Mesendoderm (in vitro differentiated cells): ENCODE measurements around the gene NEAT1.

Experiments used
- DNase-seq: peaks from one replicate; pipeline ENCODE4 v3.0.0; 2013
- H2AK5ac ChIP-seq: 2 replicates; pipeline ENCODE4 v1.6.1; 2013; ENCODE audit warnings: low read length, inconsistent platforms
- H2BK120ac ChIP-seq: 2 replicates; pipeline ENCODE4 v1.6.1; 2013; ENCODE audit warnings: low read depth, mild to moderate bottlenecking, low read length, moderate library complexity, mixed read lengths
- H2BK15ac ChIP-seq: replicated peaks from 2 replicates; pipeline ENCODE4 v1.6.1; 2013; ENCODE audit warnings: low read depth, mild to moderate bottlenecking, moderate library complexity
- H2BK5ac ChIP-seq: 2 replicates; pipeline ENCODE4 v1.6.1; 2013; ENCODE audit warnings: low read length, inconsistent platforms
- H3K18ac ChIP-seq: 2 replicates; pipeline ENCODE4 v1.6.1; 2013; ENCODE audit warnings: mild to moderate bottlenecking, low read length, mixed read lengths
- H3K23ac ChIP-seq: one replicate; pipeline ENCODE4 v1.6.1; 2013; ENCODE audit warnings: low read length
- H3K27ac ChIP-seq: 2 replicates; pipeline ENCODE4 v1.5.1; 2013; ENCODE audit warnings: low read depth, mild to moderate bottlenecking, inconsistent platforms, low read length, moderate library complexity
- H3K27me3 ChIP-seq: 2 replicates; pipeline ENCODE4 v1.6.1; 2013; ENCODE audit warnings: low read length, control low read depth, mild to moderate bottlenecking, inconsistent platforms; ENCODE audit not compliant: insufficient read depth, poor library complexity
- H3K36me3 ChIP-seq: 2 replicates; pipeline ENCODE4 v1.6.1; 2013; ENCODE audit warnings: low read length, inconsistent platforms; ENCODE audit not compliant: control insufficient read depth, insufficient read depth
- H3K4ac ChIP-seq: one replicate; pipeline ENCODE4 v1.6.1; 2013; ENCODE audit warnings: low read depth, mild to moderate bottlenecking, low read length, moderate library complexity
- H3K4me1 ChIP-seq: 2 replicates; pipeline ENCODE4 v1.6.1; 2013; ENCODE audit warnings: low read depth, low read length, inconsistent platforms; ENCODE audit not compliant: control insufficient read depth
- H3K4me2 ChIP-seq: 2 replicates; pipeline ENCODE4 v1.6.1; 2013; ENCODE audit warnings: low read length
- H3K4me3 ChIP-seq: 2 replicates; pipeline ENCODE4 v1.5.1; 2013; ENCODE audit warnings: mild to moderate bottlenecking, low read length
- H3K56ac ChIP-seq: one replicate; pipeline ENCODE4 v1.6.1; 2013; ENCODE audit warnings: low read length
- H3K79me1 ChIP-seq: 2 replicates; pipeline ENCODE4 v1.6.1; 2013; ENCODE audit warnings: low read length, inconsistent platforms
- H3K79me2 ChIP-seq: 2 replicates; pipeline ENCODE4 v1.6.1; 2013; ENCODE audit warnings: mild to moderate bottlenecking, low read length; ENCODE audit not compliant: control insufficient read depth, insufficient read depth
- H3K9ac ChIP-seq: 2 replicates; pipeline ENCODE4 v1.6.1; 2013; ENCODE audit warnings: low read length, inconsistent platforms
- H4K5ac ChIP-seq: one replicate; pipeline ENCODE4 v1.6.1; 2013; ENCODE audit warnings: low read length
- H4K8ac ChIP-seq: one replicate; pipeline ENCODE4 v1.6.1; 2013; ENCODE audit warnings: low read depth, mild to moderate bottlenecking, control low read depth, low read length, moderate library complexity
- WGBS: extraction: QIAGEN DNeasy Blood & Tissue Kit; methylation state at CpG from one replicate; pipeline ENCODE4 v1.1.7; 2013; ENCODE audit warnings: low lambda C conversion rate, missing lambda C conversion rate; ENCODE audit not compliant: insufficient coverage; ENCODE audit errors: extremely low coverage; 5-methylcytosine and 5-hydroxymethylcytosine counted together

Gene NEAT1

GRCh38 chr11:65478388-65479183 lies 56.0 kb downstream of the NEAT1 start:
- Histone ChIP-seq H3K36me3 (no peaks in the 10 kb centered on the region), H3K79me1 (peaks cover 3% of the 10 kb centered on the region), H4K5ac (no peak overlapping the region), H3K4me2 (no peak overlapping the region), H3K27ac (peak overlapping the region; percentile 8), H3K79me2 (peaks cover 6% of the 10 kb centered on the region), H3K4me1 (peaks cover 10% of the 10 kb centered on the region), H2BK15ac (no peak overlapping the region), H2BK5ac (no peak overlapping the region), H3K27me3 (no peaks in the 10 kb centered on the region), H2AK5ac (peak overlapping the region; percentile 82), H3K18ac (no peak overlapping the region), H3K4me3 (no peak overlapping the region), H3K56ac (peak overlapping the region; percentile 79), H4K8ac (no peak overlapping the region), H3K4ac (peak overlapping the region; percentile 85), H3K9ac (peak overlapping the region; percentile 35), H3K23ac (no peak overlapping the region), H2BK120ac (no peak overlapping the region)
- DNase-seq = no peak
- no CpG with 5 or more reads among the region's 33 CpGs for WGBS

GRCh38 chr11:65479184-65480145 lies 56.9 kb downstream of the NEAT1 start:
- Histone ChIP-seq H3K4me3 (no peak overlapping the region), H3K4me1 (peaks cover 10% of the 10 kb centered on the region), H2BK5ac (peak overlapping the region; percentile 51), H3K9ac (peak overlapping the region; percentile 35), H3K36me3 (no peaks in the 10 kb centered on the region), H3K56ac (peak overlapping the region; percentile 79), H2BK15ac (peak overlapping the region; percentile 28), H2AK5ac (no peak overlapping the region), H2BK120ac (no peak overlapping the region), H3K4me2 (no peak overlapping the region), H3K4ac (peak overlapping the region; percentile 85), H3K79me1 (peaks cover 3% of the 10 kb centered on the region), H4K5ac (no peak overlapping the region), H3K27ac (peak overlapping the region; percentile 8), H3K18ac (no peak overlapping the region), H4K8ac (no peak overlapping the region), H3K27me3 (no peaks in the 10 kb centered on the region), H3K79me2 (peaks cover 6% of the 10 kb centered on the region), H3K23ac (no peak overlapping the region)
- no CpG with 5 or more reads among the region's 11 CpGs for WGBS
- peak; percentile 89 for DNase-seq

DNA sequence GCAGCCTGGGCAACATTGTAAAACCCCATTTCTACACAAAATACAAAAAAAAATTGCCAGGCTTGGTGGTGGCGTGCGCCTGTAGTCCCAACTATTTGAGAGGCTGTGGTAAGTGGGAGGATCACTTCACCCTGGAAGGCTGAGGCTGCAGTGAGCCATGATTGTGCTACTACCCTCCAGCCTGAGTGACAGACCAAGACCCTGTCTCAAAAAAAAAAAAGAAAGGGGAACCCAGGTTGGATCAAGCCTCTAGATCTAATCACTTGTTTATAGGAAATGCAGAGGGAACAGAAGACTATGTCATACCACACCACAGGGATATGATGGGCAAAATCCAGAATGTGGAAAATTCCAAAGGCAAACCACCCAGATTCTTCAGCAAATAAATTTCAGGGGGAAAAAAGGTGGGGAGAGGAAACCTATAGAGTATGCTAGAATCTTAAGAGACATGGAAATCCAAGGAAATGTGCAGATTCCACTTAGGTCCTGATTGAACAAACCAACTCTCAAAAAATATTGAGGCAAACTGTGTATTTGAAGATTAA lies 59.8 kb downstream of the NEAT1 start:
- H2BK15ac ChIP-seq = no peak overlapping the region
- peak overlapping the region; percentile 42 for H3K18ac ChIP-seq
- H3K4ac ChIP-seq = peak overlapping the region; percentile 82
- no peak overlapping the region for H4K8ac ChIP-seq
- H3K36me3 ChIP-seq = no peaks in the 10 kb centered on the region
- no peak overlapping the region for H2BK5ac ChIP-seq
- H3K56ac ChIP-seq = no peak overlapping the region
- H2AK5ac ChIP-seq = no peak overlapping the region
- H3K79me2 ChIP-seq = no peaks in the 10 kb centered on the region
- no peak overlapping the region for H3K27ac ChIP-seq
- no peak overlapping the region for H3K4me2 ChIP-seq
- no peak overlapping the region for H3K9ac ChIP-seq
- DNase-seq = no peak
- H3K79me1 ChIP-seq = no peaks in the 10 kb centered on the region
- H2BK120ac ChIP-seq = peak overlapping the region; percentile 39
- peaks cover 12% of the 10 kb centered on the region for H3K4me1 ChIP-seq
- H3K23ac ChIP-seq = no peak overlapping the region
- WGBS = no CpG with 5 or more reads among the region's 2 CpGs
- H4K5ac ChIP-seq = no peak overlapping the region
- no peaks in the 10 kb centered on the region for H3K27me3 ChIP-seq
- no peak overlapping the region for H3K4me3 ChIP-seq

DNA sequence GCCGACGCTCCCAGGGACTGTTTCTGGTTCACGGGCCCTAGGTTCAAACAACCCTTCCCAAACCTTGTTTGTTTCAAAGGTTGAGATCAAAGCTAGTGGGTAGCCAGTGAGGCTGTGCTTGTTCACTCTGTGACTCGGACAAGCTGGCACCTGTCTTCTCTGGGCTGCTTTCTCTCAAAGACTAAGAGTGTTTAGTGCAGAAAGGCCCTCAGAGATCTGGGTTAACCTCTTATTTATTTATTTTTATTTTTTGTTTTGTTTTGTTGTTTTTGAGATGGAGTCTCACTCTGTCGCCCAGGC lies 63.3 kb downstream of the NEAT1 start:
- no peak for DNase-seq
- no CpG with 5 or more reads among the region's 5 CpGs for WGBS

DNA sequence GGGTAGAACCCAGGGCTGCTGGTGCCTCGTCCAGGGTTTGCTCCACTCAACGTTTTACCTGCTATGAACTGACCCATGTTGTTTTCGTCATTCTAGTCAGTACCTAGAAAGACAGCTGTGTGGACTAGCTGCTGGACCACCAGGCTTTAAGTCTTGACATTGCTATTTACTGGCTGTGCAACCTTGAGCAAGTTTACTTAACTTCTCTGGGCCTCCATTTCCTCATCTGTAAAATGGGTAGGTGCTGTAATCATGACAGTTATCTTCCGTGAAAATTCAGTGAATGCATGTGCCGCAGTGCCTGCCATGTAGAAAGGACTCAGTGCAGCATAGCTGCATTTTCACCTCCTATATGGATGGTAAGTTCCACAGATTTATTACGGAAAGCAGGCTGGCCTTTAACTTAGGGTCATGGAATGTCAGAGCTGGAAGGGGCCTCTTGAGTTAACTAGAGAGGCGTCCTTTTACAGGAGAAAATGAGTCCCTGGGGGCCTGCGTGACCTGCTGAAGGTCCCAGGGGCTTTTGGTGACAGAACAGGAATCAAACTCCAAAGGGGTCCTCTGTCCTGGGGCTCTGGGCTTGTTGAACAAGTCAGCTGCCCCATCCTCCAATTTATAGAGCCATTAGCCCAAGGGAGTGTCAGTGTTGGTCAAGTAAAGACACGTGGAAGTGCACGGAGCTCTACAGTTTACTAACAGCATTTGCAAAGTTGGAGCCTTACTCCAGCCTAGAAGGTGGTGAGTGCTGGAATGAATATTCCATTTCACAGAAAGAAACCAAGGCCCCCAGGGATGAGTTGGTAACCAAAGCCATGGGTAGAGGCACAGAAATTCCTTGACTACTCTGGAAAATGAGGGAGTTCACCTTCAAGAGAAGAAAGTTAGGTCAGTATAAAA lies 64.2 kb downstream of the NEAT1 start:
- Histone ChIP-seq H2BK5ac (no peak overlapping the region), H3K23ac (no peak overlapping the region), H2AK5ac (peak overlapping the region; percentile 10), H3K56ac (peak overlapping the region; percentile 29), H2BK120ac (peak overlapping the region; percentile 82), H4K8ac (no peak overlapping the region), H3K36me3 (no peaks in the 10 kb centered on the region), H2BK15ac (peak overlapping the region; percentile 4), H4K5ac (no peak overlapping the region), H3K4ac (peak overlapping the region; percentile 84), H3K79me2 (no peaks in the 10 kb centered on the region), H3K4me3 (no peak overlapping the region), H3K4me2 (no peak overlapping the region), H3K4me1 (peaks cover 22% of the 10 kb centered on the region), H3K27me3 (no peaks in the 10 kb centered on the region), H3K27ac (peak overlapping the region; percentile 47), H3K79me1 (no peaks in the 10 kb centered on the region), H3K18ac (peak overlapping the region; percentile 53), H3K9ac (no peak overlapping the region)
- no peak for DNase-seq
- WGBS = no CpG with 5 or more reads among the region's 10 CpGs

More for the DNA sequence above, 63.3 kb downstream of the NEAT1 start:
- Histone ChIP-seq H3K27ac (no peak overlapping the region), H3K27me3 (no peaks in the 10 kb centered on the region), H4K8ac (no peak overlapping the region), H3K56ac (no peak overlapping the region), H3K4me1 (peaks cover 18% of the 10 kb centered on the region), H4K5ac (no peak overlapping the region), H2BK120ac (peak overlapping the region; percentile 40), H2BK15ac (no peak overlapping the region), H3K79me2 (no peaks in the 10 kb centered on the region), H3K79me1 (no peaks in the 10 kb centered on the region), H3K4me3 (no peak overlapping the region), H3K4me2 (no peak overlapping the region), H3K36me3 (no peaks in the 10 kb centered on the region), H3K23ac (no peak overlapping the region), H3K9ac (no peak overlapping the region), H3K4ac (peak overlapping the region; percentile 28), H3K18ac (no peak overlapping the region), H2AK5ac (no peak overlapping the region), H2BK5ac (no peak overlapping the region)
